Measurements from ENCODE around the gene ALDH3A1.

ALDH3A1 gene

GRCh38 chr17:19719355-19720209 is 28.5 kb downstream of the ALDH3A1 start:
- no peak for DNase-seq (ENCODE audit: low read depth, low spot score)

DNA sequence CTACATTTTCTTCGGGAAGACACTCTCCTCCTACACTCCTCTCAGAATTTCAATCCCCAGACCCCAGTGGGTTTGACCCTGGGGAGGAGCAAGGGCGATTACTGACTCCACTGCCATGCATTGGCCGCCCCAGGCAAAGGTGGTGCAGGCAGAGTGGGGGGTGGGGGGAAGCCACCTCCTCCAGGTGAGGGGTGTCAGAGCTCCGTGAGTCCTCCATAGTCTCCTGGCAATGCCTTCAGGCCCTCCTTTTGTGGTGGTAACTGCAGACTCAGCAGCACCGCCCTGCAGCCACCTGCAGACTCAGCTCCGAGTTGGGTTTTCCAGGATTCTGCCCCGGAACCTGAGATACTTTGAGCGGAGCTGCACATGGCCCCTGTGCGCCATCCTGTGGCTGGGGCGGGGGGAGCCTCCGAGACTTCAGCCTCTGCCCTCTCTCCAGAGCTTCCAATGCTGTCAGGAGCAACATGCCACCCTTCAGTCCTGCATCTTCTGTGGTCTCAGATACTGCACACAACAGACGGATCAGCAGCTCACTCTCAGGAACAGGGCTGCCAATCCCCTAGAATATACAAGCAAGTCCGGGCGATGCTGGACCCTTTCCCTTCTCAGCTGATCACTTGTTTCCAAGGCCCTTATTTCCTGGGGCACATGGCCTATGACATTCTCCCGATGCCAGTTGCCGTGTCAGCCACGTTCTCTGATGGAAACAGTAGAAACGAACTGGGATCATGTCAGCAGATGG is 29.3 kb downstream of the ALDH3A1 start:
- peak; percentile 25 for DNase-seq (ENCODE audit: low read depth, low spot score)

DNA sequence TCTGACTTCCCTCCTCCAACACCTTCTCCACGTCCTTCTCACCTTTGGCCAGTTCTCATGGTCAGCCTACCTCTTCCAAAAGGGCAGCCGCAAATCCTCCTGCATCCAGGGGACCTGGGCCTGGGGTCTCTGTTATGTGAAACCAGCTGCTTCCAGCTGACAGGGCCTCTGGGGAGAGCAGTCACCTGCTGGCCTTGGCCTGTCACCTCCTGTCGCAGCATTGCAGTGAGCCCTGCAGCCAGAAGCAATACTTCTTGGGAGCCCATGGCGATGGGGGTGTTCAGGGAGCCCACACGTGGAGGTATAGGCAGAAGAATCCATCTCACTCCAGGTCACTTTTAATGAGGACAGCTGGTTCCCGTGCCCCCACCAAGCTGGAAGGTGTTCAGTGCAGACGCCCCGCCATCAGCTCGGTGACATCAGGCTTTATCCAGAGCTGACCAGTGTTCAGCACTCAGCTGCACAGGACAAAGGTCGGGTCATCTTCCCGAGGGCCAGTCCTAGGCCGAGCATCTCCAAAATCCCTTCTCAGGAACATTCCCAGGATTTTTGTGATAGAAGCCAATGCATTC is 30.0 kb downstream of the ALDH3A1 start:
- DNase-seq (ENCODE audit: low read depth, low spot score) = no peak

DNA sequence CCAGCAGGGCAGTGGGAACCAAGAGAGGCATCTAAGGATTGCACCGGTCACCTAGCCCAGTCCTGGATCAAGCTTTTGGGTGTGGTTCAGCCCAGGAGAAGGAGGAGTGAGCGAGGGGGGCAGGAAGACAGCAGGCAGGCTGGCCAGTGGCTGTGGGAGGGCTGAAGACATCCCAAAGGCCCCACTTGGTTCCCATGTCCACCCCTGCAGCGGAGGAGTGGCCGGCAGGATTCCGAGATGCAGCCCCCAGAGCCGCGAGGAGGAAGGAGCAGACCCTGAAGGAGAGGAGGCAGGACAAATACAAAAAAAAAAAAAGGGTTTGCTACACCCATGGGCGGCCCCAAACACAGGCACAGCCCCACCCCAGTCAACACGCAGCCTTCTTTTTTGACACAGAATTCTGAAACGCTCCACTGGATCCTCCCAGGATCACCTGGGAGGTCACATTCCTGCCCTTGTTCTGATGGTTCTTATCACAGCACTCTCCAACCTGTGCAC is 30.6 kb downstream of the ALDH3A1 start:
- DNase-seq (ENCODE audit: low read depth, low spot score) = no peak

DNA sequence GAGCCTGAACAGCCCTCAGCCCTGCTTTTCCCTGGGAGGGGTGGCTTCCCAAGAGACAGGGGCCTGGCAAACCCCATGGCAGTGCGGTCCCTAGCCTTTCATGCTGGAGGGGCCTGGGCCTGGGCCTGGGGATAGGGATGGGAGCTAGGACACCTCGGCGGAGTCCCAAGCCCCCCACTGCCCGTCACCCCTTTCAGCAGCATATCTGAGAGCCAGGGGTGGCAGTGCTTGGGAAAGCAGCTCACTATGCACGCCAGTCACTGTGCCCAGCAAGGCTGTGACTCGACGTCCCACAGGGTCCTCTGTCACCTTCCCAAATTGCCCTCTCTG is 31.1 kb downstream of the ALDH3A1 start:
- no peak for DNase-seq (ENCODE audit: low read depth, low spot score)

- DNase-seq (ENCODE audit: low read depth, low spot score) = no peak
Observed at GRCh38 chr17:19716108-19717030, 31.7 kb downstream of the ALDH3A1 start, which contains the start of gene SLC47A2. TSS of gene SLC47A2 (minus strand) at chr17:19716584. CDS start at chr17:19716555, 29 bp downstream.

- no peak for DNase-seq (ENCODE audit: low read depth, low spot score)
Observed at GRCh38 chr17:19714542-19715411, 33.3 kb downstream of the ALDH3A1 start.

- no peak for DNase-seq (ENCODE audit: low read depth, low spot score)
Observed at GRCh38 chr17:19713901-19714361, 34.2 kb downstream of the ALDH3A1 start.

- DNase-seq (ENCODE audit: low read depth, low spot score) = no peak
Observed at GRCh38 chr17:19713462-19713861, 34.6 kb downstream of the ALDH3A1 start.

GRCh38 chr17:19712436-19713004 is 35.6 kb downstream of the ALDH3A1 start:
- no peak for DNase-seq (ENCODE audit: low read depth, low spot score)

- no peak for DNase-seq (ENCODE audit: low read depth, low spot score)
Observed at GRCh38 chr17:19709841-19710240, 38.3 kb downstream of the ALDH3A1 start.

DNA sequence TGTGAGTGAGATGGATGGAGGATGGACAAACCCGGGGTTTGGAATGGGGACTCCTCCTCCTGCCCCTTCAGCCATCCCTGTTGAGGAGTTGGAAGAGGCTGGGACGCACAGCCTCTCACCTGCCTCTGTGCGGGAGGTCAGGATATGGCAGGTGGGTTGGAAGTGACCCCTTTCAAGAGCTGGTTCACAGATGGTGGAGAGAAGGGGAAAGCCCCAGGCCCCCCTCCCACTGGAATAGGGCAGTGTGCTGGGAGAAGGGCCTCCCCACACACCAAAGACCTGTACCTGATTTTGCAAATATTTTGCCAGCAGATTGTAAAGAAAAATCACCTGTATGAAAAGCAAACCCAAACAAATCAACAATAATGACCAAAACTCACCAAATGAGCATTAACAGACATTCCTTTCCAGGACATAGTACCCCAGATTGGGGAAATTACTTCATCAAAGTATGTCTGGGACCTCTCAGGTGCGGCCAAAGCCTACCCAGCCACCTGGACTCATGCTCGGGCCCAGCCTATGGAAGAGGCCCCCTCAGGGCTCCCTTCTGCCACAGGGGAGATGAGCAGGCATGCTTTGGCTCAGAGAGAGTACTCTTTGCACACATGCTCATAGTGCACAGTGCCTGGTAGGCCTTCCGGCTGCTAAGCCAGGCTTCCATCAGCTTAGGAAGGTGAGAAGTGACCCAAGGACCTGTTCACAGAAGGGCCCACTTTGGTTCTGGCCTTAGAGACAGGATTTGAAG is 39.5 kb downstream of the ALDH3A1 start:
- DNase-seq (ENCODE audit: low read depth, low spot score) = no peak

DNA sequence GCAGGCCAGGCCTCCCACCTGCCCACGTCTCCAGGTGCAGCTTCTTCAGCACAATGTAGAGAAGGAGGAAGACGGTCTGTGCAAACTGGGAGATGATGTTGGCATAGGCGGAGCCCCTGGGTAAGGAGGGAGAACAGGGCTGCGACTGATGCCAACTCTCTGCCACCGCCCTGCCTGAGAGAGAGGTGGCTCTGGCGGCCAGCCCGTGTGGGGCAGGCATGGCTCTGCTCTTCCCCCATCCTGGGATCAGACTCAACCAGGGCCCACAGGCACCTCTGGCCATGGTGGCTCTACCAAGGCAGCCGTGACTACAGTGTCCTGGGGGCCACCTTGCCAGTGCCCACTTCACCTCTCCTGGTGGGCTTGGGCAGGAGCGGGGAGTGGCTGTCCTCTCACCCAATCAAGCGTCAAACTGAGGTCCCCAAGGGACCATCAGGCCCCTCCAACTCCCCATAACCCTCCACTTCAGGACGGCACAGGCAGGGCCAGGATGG is 40.3 kb downstream of the ALDH3A1 start:
- no peak for DNase-seq (ENCODE audit: low read depth, low spot score)

DNA sequence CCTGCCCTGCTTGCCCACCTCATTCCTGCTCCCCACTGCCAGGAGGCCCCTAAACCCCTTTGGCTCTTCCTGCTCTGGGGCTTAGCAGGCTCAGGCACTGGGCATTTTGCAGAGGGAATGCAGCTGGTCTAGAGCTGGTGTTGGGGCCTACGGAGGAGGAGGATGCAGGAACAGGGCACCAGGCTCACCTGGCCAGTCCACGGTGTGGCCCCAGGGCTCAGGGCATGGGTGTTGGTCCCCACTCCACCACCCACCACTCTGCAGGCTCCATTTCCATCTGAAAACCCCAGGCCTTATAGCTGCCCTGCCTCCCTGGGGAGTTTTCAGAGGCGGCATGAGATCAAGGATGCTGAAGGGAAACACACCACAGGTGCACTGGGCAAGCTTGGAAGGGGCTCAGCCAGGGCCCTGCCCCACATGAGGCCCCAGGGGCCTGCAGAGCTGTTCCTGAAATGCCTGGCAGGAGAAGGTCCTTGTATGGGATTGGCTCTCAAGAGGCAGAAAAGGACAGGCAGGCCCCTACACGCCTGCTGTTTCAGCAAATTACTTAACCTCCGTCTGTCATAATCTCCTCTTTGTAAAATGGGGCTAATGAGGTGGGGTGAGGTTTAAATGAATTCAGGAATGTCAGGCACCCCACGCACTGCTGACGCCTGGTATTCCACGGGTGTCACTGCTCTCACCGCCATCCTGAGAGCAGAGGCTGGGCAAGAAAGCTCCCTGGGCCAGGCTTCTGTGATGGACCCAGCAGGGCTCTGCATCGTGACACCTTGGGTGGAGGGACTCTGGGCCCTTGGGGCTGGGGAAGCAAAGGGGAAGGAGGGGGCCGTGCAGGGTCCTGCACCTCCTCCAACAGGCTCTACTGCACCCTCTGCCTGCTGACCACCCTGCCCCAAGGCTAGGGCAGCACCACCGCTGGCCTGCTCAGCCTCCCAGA is 41.0 kb downstream of the ALDH3A1 start:
- no peak for DNase-seq (ENCODE audit: low read depth, low spot score)

DNA sequence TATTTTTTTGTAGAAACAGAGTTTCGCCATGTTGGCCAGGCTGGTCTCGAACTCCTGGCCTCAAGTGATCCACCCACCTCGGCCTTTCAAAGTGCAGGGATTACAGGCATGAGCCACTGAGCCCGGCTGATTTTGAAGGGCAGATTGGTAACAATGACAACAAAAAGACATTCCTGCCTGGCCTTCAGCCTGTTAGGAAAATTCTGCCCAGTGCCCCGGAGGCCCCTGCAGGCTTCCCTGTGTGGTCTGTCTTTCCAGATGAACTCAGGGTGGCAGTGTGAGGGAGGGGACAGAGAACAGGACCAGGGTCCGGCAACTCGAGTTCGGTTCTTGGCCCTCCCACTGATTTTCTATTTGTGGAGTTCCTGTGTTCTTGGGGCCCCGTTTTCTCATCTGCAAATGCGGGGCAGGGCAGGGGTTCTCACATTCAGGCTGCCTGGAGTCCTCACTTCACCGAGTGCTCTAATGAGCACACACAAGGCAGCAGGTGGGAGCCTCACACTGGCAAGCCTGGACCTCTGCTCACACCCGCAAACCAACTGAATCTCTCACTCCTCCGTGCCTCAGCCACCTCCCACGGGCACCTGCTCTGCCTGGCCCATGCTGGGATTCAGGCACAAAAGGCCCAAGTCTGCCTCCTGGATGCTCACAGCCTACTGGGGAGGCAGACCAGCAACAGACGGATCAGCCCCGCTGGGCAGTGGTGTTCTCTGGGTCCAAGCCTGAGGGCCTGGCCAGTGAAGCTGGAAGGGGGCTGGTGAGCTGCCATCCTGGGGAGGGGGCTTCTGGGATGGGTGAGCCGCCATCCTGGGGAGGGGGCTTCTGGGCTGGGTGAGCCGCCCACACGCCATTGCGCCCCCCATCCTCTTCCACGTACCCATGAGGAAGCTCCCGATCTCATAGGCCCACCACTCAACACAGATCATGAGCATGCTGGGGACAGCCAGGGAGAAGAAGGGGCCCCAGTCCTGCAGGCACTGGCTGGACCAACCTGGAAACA is 42.0 kb downstream of the ALDH3A1 start:
- DNase-seq (ENCODE audit: low read depth, low spot score) = no peak

GRCh38 chr17:19705201-19705600 is 42.9 kb downstream of the ALDH3A1 start:
- DNase-seq (ENCODE audit: low read depth, low spot score) = no peak

Measured in iPS DF 19.7 (cell line).